GM12874 (cell line): ENCODE results near the gene MED27.

Source experiments
- TF ChIP-seq, protein P1 (sequence below): IDR thresholded peaks from 2 replicates; pipeline ENCODE4 v1.5.1; 2011; ENCODE audit warnings: low read depth, mild to moderate bottlenecking, control low read depth, low read length, moderate library complexity; ENCODE audit not compliant: insufficient read depth

MED27 gene

DNA sequence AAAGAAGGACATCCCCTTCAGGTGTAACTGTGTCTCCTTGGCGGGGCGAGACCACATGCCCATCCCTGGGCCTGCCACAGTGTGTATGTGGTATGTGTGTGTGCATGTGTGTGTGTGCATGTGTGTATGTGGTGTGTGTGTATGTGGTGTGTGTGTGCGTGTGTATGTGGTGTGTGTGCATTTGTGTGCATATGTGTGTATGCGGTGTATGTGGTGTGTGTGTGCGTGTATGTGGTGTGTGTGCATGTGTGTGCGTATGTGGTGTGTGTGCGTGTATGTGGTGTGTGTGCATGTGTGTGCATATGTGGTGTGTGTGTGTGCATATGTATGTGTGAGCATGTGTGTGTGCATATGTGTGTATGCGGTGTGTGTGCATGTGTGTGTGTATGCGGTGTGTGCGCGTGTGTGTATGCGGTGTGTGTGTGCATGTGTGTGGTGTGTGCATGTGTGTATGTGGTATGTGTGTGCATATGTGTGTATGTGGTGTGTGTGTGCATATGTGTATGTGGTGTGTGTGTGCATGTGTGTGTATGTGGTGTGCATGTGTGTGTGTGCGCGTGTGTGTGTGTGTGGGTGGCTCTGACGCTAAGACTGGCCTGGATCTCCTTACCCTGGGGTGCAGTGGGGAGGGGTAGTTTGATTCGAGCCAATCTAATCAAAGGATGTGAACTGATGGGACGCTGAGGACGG is 231.9 kb downstream of the MED27 start:
- TF ChIP-seq, protein P1, sequence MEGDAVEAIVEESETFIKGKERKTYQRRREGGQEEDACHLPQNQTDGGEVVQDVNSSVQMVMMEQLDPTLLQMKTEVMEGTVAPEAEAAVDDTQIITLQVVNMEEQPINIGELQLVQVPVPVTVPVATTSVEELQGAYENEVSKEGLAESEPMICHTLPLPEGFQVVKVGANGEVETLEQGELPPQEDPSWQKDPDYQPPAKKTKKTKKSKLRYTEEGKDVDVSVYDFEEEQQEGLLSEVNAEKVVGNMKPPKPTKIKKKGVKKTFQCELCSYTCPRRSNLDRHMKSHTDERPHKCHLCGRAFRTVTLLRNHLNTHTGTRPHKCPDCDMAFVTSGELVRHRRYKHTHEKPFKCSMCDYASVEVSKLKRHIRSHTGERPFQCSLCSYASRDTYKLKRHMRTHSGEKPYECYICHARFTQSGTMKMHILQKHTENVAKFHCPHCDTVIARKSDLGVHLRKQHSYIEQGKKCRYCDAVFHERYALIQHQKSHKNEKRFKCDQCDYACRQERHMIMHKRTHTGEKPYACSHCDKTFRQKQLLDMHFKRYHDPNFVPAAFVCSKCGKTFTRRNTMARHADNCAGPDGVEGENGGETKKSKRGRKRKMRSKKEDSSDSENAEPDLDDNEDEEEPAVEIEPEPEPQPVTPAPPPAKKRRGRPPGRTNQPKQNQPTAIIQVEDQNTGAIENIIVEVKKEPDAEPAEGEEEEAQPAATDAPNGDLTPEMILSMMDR: no peak

DNA sequence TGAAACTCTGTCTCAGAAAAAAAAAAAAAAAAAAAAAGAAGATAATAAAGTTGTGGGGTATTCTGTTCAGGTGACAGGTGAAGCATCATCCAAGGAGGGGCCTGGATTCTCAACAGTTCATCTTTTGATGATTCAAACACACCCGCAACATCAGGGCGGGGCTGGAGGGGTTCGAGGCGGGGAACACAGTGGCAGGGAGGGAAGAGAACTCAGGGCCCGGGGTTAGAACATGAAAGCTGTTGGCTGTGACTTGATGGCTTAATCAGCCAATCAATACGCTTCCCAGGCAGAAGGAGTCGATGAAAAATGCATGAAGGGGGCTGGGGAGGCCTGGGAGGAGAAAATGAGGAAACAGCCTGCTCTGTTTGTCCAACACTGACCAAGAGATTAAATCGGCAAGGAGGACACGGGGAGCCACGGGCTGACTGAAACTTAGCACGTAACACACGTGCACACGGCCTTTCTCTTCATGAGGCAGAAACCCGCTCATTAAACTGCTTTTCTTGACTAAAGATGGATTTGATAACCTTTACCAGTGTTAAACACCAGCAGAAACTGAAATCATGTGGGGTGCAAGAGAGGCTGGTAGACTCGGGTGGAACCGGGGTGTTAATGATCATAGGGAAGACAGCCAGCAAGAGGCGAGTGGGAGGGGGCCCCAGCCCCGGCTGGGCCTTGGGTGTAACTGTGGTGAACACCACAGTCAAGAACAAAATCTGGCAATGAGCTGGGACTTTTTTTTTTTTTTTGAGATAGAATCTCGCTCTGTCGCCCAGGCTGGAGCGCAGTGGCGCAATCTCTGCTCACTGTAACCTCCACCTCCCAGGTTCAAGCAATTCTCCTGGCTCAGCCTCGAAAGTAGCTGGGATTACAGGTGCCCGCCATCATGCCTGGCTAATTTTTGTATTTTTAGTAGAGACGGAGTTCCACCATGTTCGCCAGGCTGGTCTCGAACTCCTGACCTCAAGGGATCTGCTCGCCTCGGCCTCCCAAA is 234.1 kb downstream of the MED27 start:
- TF ChIP-seq, protein P1: no peak

DNA sequence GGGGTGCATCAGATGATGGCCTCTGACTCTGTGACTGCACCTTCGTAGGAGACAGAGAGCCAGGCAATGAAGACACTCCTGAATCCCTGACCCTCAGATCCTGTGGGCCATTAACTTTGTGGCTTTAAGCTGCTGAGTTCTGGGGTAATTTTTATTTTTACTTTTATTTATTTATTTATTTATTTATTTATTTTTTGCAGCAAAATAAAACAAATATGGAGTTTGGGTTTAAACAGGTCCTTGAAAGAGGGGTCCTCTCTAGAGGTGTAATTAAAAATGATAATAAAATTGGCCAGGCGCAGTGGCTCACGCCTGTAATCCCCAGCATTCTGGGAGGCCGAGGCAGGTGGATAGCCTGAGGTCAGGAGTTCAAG is 234.9 kb downstream of the MED27 start:
- TF ChIP-seq, protein P1: no peak

DNA sequence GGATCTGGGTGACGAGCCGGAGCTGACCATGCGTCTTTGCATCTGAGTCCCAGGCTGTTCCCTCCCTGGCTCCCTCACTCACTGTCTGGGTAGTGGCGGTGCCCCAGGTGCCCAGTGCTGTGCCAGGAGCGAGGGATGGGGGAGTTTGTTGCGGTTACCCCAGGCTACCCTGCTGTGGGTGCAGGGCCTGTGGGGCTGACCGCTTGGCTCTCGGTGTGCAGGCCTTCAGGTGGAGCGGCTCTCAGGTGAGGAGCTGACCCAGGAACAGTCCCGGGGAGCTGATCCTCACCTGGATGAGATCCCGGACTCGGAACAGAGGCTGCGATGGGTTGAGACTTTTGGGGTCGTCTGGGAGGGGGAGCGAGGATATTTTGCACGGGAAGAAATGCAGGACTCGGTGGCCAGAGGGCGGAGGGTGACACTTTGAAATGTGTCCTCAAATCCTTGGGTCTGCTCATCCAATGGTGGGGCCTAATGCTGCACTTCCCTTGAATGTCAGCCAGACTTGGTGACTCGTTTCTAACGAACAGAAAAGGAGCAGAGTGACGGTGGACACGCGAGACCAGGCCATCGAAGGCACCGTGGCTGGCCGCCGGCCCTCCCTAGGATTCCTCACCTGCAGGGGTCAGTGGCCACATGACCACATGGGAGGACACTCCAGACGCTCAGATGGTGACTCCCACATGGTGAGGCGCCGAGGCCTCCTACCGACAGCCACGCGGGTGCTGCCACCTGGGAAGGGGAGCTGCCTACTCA is 235.5 kb downstream of the MED27 start:
- TF ChIP-seq, protein P1: no peak

DNA sequence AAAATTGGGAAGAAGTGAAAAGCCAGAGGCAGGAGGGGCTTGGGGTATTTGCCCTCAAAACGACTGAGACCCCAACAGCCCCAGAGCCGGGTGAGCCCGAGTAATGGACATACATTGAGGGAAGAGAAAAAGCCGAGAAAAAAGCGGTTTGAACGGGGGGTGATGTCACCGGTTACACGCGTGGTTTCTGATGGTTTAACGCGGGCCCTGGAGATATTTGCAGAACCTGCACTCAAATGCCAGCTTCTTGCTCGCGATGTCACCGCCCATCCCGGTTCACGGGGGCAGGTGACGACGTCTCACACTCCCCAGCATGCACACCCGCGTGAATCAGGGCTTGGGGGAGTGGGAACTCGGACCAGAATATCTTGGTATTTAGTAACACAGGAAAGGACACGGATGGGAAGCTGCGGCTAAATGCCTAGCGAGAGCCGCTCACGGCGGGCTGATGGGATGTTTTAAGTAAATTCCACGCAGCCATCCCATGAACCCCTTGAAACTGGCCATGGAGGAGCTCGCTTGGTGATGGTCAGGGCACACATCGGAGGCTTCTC is 237.8 kb downstream of the MED27 start:
- TF ChIP-seq, protein P1: no peak

DNA sequence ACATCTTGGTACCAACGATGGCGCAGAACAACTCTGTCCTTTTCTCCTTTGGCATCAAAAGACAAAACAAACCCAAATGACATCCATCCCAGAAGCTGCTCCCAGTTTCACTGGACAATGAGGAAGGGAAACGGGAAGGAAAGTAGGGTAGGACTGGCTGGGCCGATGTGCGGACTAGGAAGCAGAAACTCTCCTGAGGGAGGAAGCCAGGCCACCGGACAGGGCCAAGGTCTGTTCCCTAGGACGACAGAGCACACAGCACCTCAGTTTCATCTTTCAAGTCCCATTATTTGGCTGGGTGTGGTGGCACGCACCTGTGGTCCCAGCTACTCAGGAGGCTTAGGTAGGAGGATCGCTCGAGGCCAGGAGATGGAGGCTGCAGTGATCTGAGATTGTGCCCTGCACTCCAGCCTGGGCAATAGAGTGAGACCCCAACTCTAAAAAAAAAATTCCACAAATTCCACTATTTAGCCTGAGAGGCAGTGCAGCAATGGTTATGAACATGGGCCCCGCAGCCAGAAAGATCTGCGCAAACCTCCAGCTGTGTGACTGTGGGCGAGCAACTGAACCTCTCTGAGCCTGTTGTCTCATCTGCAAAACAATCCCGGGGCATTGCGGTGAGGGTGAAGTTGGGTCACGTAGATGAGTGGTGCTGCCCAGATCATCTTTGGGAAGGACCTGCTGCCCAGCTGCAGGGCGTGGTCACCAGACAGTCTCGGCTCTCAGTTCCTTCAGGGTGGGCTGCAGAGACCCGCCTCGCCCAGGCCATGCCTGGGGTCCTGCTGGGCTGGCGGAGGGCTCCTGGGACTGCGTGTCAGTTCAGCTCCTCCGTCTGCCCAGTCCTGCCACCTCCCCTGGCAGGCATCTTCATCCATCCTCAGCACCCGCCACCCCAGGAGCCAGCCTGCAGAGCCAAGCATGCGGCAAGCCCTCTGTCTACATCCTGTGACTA is 238.6 kb downstream of the MED27 start:
- TF ChIP-seq, protein P1: no peak
